ENCODE results near the gene P3H2. TPM values are rescaled to one million over a fixed set of nuclear protein-coding genes. Genes with fewer than 3 reads are reported as not detected.

P3H2 gene
- polyA plus RNA-seq, 12 donors: 41.9 to 82.6 (median 52.5) TPM; not detected in 1

GRCh38 chr3:190017521-190018288 is 103.0 kb downstream of the P3H2 start:
- DNase-seq: no peak

- DNase-seq: no peak
These were observed 103.7 kb downstream of the P3H2 start for GRCh38 chr3:190016966-190017365.

GRCh38 chr3:190014940-190015339 is 105.8 kb downstream of the P3H2 start:
- no peak for DNase-seq

- DNase-seq: no peak
These were observed 106.5 kb downstream of the P3H2 start for GRCh38 chr3:190013943-190014924.

GRCh38 chr3:190012784-190013183 is 107.9 kb downstream of the P3H2 start:
- no peak for DNase-seq

- DNase-seq: no peak
These were observed 108.3 kb downstream of the P3H2 start for GRCh38 chr3:190012314-190012782.

- DNase-seq: no peak
These were observed 110.2 kb downstream of the P3H2 start for GRCh38 chr3:190010486-190010885.

- DNase-seq: no peak
These were observed 111.1 kb downstream of the P3H2 start for GRCh38 chr3:190009614-190010013.

- no peak for DNase-seq
These were observed 112.3 kb downstream of the P3H2 start for GRCh38 chr3:190008432-190008831.

GRCh38 chr3:190005343-190006113 is 115.2 kb downstream of the P3H2 start:
- no peak for DNase-seq

GRCh38 chr3:190004656-190005055 is 116.0 kb downstream of the P3H2 start:
- DNase-seq: no peak

GRCh38 chr3:190003681-190004123 is 117.0 kb downstream of the P3H2 start:
- DNase-seq: no peak

GRCh38 chr3:190003068-190003467 is 117.6 kb downstream of the P3H2 start:
- no peak for DNase-seq

GRCh38 chr3:190001426-190001825 is 119.3 kb downstream of the P3H2 start:
- DNase-seq: no peak

- no peak for DNase-seq
These were observed 119.9 kb downstream of the P3H2 start for GRCh38 chr3:190000861-190001196.

GRCh38 chr3:190000187-190000860 is 120.4 kb downstream of the P3H2 start:
- DNase-seq: no peak

- DNase-seq: no peak
These were observed 121.0 kb downstream of the P3H2 start for GRCh38 chr3:189999718-190000117.

GRCh38 chr3:189995129-189995528 is 125.6 kb downstream of the P3H2 start:
- no peak for DNase-seq

GRCh38 chr3:189990826-189991225 is 129.9 kb downstream of the P3H2 start:
- DNase-seq: no peak

GRCh38 chr3:189988854-189989253 is 131.8 kb downstream of the P3H2 start:
- no peak for DNase-seq

- no peak for DNase-seq
These were observed 132.4 kb downstream of the P3H2 start for GRCh38 chr3:189988322-189988721.
